Measurements from ENCODE around the gene FAAP100.

DNA sequence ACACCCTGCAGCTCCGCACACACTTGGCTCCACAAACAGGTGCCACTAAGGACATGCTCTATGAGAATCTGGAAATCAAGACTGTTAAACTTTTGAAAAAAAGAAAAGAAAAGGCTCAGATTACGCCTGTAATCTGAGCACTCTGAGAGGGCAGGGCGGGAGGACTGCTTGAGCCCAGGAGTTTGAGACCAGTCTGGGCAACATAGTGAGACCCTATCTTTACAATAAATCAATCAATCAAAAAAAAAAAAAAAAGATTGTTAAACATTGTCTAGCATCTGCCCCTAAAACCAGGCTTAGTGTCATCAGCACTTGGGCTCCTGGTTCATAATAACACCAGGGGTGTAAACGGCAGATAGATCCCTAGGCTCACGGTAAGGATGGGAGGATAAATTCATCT is 37.5 kb upstream of the FAAP100 start:
- no peak for TF ChIP-seq POLR2AphosphoS5 (IDR thresholded peaks at IDR 0.05)
- TF ChIP-seq, protein P1, sequence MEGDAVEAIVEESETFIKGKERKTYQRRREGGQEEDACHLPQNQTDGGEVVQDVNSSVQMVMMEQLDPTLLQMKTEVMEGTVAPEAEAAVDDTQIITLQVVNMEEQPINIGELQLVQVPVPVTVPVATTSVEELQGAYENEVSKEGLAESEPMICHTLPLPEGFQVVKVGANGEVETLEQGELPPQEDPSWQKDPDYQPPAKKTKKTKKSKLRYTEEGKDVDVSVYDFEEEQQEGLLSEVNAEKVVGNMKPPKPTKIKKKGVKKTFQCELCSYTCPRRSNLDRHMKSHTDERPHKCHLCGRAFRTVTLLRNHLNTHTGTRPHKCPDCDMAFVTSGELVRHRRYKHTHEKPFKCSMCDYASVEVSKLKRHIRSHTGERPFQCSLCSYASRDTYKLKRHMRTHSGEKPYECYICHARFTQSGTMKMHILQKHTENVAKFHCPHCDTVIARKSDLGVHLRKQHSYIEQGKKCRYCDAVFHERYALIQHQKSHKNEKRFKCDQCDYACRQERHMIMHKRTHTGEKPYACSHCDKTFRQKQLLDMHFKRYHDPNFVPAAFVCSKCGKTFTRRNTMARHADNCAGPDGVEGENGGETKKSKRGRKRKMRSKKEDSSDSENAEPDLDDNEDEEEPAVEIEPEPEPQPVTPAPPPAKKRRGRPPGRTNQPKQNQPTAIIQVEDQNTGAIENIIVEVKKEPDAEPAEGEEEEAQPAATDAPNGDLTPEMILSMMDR (IDR thresholded peaks at IDR 0.05), result no peak
- TF ChIP-seq POLR2A (IDR thresholded peaks at IDR 0.05), result no peak

Measured in upper lobe of left lung (tissue), 4 donors.